BJ (cell line): Measurements from ENCODE around the gene CHI3L1. TPM values are rescaled to one million over a fixed set of nuclear protein-coding genes. Genes with fewer than 3 reads are reported as not detected.
"Not testable (repeated sequence)": the region's sequence is repeated elsewhere in the genome, so short reads cannot be mapped to it uniquely, and the experiment has no call there.

Experiments
- CTCF ChIA-PET: fragments of 350-600 bp; formaldehyde crosslinking; extraction: SDS; loops from one replicate; lab custom pipeline; 2021; ENCODE audit warnings: antibody characterized with exemption, inconsistent platforms; lab: Yijun Ruan, JAX
- POLR2A ChIA-PET: fragments of 300-600 bp; sonication (Branson Sonifier 250); formaldehyde crosslinking; extraction: SDS; loops from one replicate; lab custom pipeline; 2021; ENCODE audit warnings: antibody characterized with exemption; lab: Charles Lee
- DNase-seq: peaks from one replicate; pipeline ENCODE4 v3.0.0-alpha.2; 2011; ENCODE audit warnings: low read depth
- H3K27me3 ChIP-seq: 2 replicates; pipeline ENCODE4 v1.6.0; 2011; ENCODE audit warnings: low read length; ENCODE audit not compliant: control insufficient read depth, insufficient read depth
- H3K36me3 ChIP-seq: 2 replicates; pipeline ENCODE4 v1.5.1; 2011; ENCODE audit warnings: low read length; ENCODE audit not compliant: control insufficient read depth, insufficient read depth
- H3K4me3 ChIP-seq: 2 replicates; pipeline ENCODE4 v1.5.1; 2011; ENCODE audit warnings: low read depth, mild to moderate bottlenecking, control low read depth, low read length
- CTCF ChIP-seq: IDR thresholded peaks from 2 replicates; pipeline ENCODE4 v1.5.1; 2011; ENCODE audit warnings: low read depth, mild to moderate bottlenecking, control low read depth, inconsistent platforms, low read length, moderate library complexity; ENCODE audit not compliant: insufficient read depth
- polyA minus RNA-seq: library from RNA; depleted of rRNA, polyadenylated mRNA; stranded (reverse); fragments of >200 nt; gene quantifications from 2 replicates; pipeline ENCODE4 v1.2.3, GENCODE V29; 2011; rRNA and poly(A)+ RNA removed
- polyA plus RNA-seq: library from polyadenylated mRNA; depleted of rRNA; stranded (reverse); fragments of >200 nt; gene quantifications from 2 replicates; pipeline ENCODE4 v1.2.3, GENCODE V29; 2011; rRNA removed

Gene CHI3L1
- polyA plus RNA-seq (0.10 and 0.20 TPM in 2 replicates), polyA minus RNA-seq (not detected in 2 replicates)

- CTCF ChIA-PET, result interaction anchor here (0.7 to 9.3 kb wide), 5 partner anchors 11 to 152 kb away, joined by 3 to 60 read pairs (median 8); partner anchors contain the start of gene MYBPH
- DNase-seq, result no peak
Measured at GRCh38 chr1:203186446-203187303, at the start of gene CHI3L1. TSS of gene CHI3L1 (minus strand) at chr1:203186704. CDS start at chr1:203186623, 81 bp downstream.

GRCh38 chr1:203234901-203235300 is 48.4 kb upstream of the CHI3L1 start:
- H3K4me3 ChIP-seq, DNase-seq, H3K27me3 ChIP-seq, H3K36me3 ChIP-seq, POLR2A ChIA-PET: not testable (repeated sequence)
- CTCF ChIA-PET, result interaction anchor here (1.5 to 3.1 kb wide), 5 partner anchors 18 to 117 kb away, joined by 3 to 9 read pairs (median 6); no protein-coding TSS in a partner anchor

More at GRCh38 chr1:203186446-203187303, at the start of gene CHI3L1:
- POLR2A ChIA-PET, result interaction anchor here (0.7 kb wide), 1 partner anchor 9 kb away, joined by 8 read pairs; no protein-coding TSS in a partner anchor
- no peaks in the 10 kb centered on the region for H3K36me3 ChIP-seq
- H3K27me3 ChIP-seq, result peaks cover 3% of the 10 kb centered on the region; the same call in 1 of the 2 replicates
- no peak for TF ChIP-seq CTCF
- H3K4me3 ChIP-seq, result no peak within 1 kb of the TSS

- DNase-seq, result no peak
- CTCF ChIA-PET, result interaction anchor here (0.7 to 7.2 kb wide), 3 partner anchors 13 to 104 kb away, joined by 3 to 40 read pairs (median 3); no protein-coding TSS in a partner anchor
- H3K27me3 ChIP-seq, result peaks cover 17% of the 10 kb centered on the region
Measured at GRCh38 chr1:203229471-203230135, 43.1 kb upstream of the CHI3L1 start, which contains the start of gene CHIT1. TSS of gene CHIT1 (minus strand) at chr1:203229673. CDS start at chr1:203229636, 37 bp downstream.

GRCh38 chr1:203228670-203229069 is 42.2 kb upstream of the CHI3L1 start:
- POLR2A ChIA-PET, result no interaction called here
- peaks cover 18% of the 10 kb centered on the region for H3K27me3 ChIP-seq

More at GRCh38 chr1:203229471-203230135, 43.1 kb upstream of the CHI3L1 start, which contains the start of gene CHIT1:
- no peaks in the 10 kb centered on the region for H3K36me3 ChIP-seq
- H3K4me3 ChIP-seq, result no peak within 1 kb of the TSS
- POLR2A ChIA-PET, result no interaction called here
- TF ChIP-seq CTCF, result no peak

More at GRCh38 chr1:203228670-203229069, 42.2 kb upstream of the CHI3L1 start:
- no peak for DNase-seq
- no peak for TF ChIP-seq CTCF
- Histone ChIP-seq H3K36me3 (no peaks in the 10 kb centered on the region), H3K4me3 (no peak overlapping the region)
- CTCF ChIA-PET, result interaction anchor here (1.1 to 7.2 kb wide), 2 partner anchors 12 to 39 kb away, joined by 3 to 40 read pairs; no protein-coding TSS in a partner anchor
